Dermis blood vessel endothelial cell (primary cell): Measurements from ENCODE around the gene TMEM190. TPM values are rescaled to one million over a fixed set of nuclear protein-coding genes. Genes with fewer than 3 reads are reported as not detected.
"Not testable (repeated sequence)": the region's sequence is repeated elsewhere in the genome, so short reads cannot be mapped to it uniquely, and the experiment has no call there.

Source experiments
- DNase-seq: peaks from one replicate; pipeline ENCODE4 v3.0.0; 2010
- total RNA-seq: library from RNA; depleted of rRNA; stranded (reverse); fragments of >200 nt; gene quantifications from 2 replicates; pipeline ENCODE4 v1.2.3, GENCODE V29; 2014

The TMEM190 gene
- total RNA-seq, 1 donor from 2014 or later = not detected

GRCh38 chr19:55391702-55392615 is 15.3 kb downstream of the TMEM190 start:
- DNase-seq = no peak

GRCh38 chr19:55392820-55393761 is 16.5 kb downstream of the TMEM190 start:
- no peak for DNase-seq

GRCh38 chr19:55398200-55398925 is 21.7 kb downstream of the TMEM190 start:
- no peak for DNase-seq

GRCh38 chr19:55400281-55401087 is 23.9 kb downstream of the TMEM190 start:
- DNase-seq = no peak

GRCh38 chr19:55401390-55401789 is 24.8 kb downstream of the TMEM190 start:
- DNase-seq = not testable (repeated sequence)

GRCh38 chr19:55402509-55402908 is 25.9 kb downstream of the TMEM190 start:
- DNase-seq = no peak

- DNase-seq = no peak
Observed at GRCh38 chr19:55405638-55406037, 29.0 kb downstream of the TMEM190 start.

GRCh38 chr19:55406091-55406825 is 29.6 kb downstream of the TMEM190 start:
- no peak for DNase-seq

GRCh38 chr19:55406826-55407549 is 30.4 kb downstream of the TMEM190 start:
- peak; percentile 56 for DNase-seq

- DNase-seq = not testable (repeated sequence)
Observed at GRCh38 chr19:55407550-55407799, 30.8 kb downstream of the TMEM190 start, which contains the start of gene UBE2S. Gene UBE2S, minus strand, starts transcription at chr19:55407788. Its CDS starts 199 bp downstream, at chr19:55407589.

GRCh38 chr19:55407800-55408532 is 31.3 kb downstream of the TMEM190 start:
- DNase-seq = peak; percentile 100

- no peak for DNase-seq
Observed at GRCh38 chr19:55408533-55408872, 31.9 kb downstream of the TMEM190 start.

GRCh38 chr19:55409179-55409578 is 32.6 kb downstream of the TMEM190 start:
- not testable (repeated sequence) for DNase-seq

- DNase-seq = no peak
Observed at GRCh38 chr19:55410168-55410567, 33.5 kb downstream of the TMEM190 start.

- peak; percentile 87 for DNase-seq
Observed at GRCh38 chr19:55418185-55418584, 41.6 kb downstream of the TMEM190 start.

GRCh38 chr19:55419103-55419502 is 42.5 kb downstream of the TMEM190 start:
- no peak for DNase-seq

GRCh38 chr19:55419624-55420236 is 43.1 kb downstream of the TMEM190 start:
- no peak for DNase-seq

- not testable (repeated sequence) for DNase-seq
Observed at GRCh38 chr19:55421281-55421680, 44.7 kb downstream of the TMEM190 start.
